PFSK-1 (cell line): ENCODE results near the gene FLRT3.

ENCODE experiments used
- FOXP2 ChIP-seq: optimal IDR thresholded peaks from 2 replicates; pipeline ENCODE3; 2011; ENCODE audit warnings: borderline replicate concordance, control low read depth, inconsistent platforms; ENCODE audit not compliant: insufficient read depth; ENCODE audit errors: extremely low read length, extremely low read depth
- POLR2AphosphoS5 ChIP-seq: IDR thresholded peaks from 2 replicates; pipeline ENCODE4 v1.6.1; 2012; ENCODE audit warnings: low read depth, mild to moderate bottlenecking, control low read depth, low read length, moderate library complexity
- SIN3A ChIP-seq: IDR thresholded peaks from 2 replicates; pipeline ENCODE4 v1.6.1; 2012; ENCODE audit warnings: mild to moderate bottlenecking, low read length, moderate library complexity, borderline replicate concordance; ENCODE audit not compliant: insufficient read depth
- TAF1 ChIP-seq: IDR thresholded peaks from 2 replicates; pipeline ENCODE4 v1.6.1; 2012; ENCODE audit warnings: low read length, control low read depth, borderline replicate concordance; ENCODE audit not compliant: insufficient read depth
- TF ChIP-seq, protein P1 (sequence below), 2 experiments: IDR thresholded peaks; 2 replicates each; pipeline versions ENCODE4 v1.6.1 to v1.8.0; 2011 to 2012; ENCODE audit warnings: low read depth in 2 of 2, low read length in 2 of 2, control low read depth in 1 of 2, inconsistent platforms in 1 of 2, mild to moderate bottlenecking in 1 of 2, moderate library complexity in 1 of 2; ENCODE audit not compliant: insufficient read depth in 1 of 2

FLRT3 gene

DNA sequence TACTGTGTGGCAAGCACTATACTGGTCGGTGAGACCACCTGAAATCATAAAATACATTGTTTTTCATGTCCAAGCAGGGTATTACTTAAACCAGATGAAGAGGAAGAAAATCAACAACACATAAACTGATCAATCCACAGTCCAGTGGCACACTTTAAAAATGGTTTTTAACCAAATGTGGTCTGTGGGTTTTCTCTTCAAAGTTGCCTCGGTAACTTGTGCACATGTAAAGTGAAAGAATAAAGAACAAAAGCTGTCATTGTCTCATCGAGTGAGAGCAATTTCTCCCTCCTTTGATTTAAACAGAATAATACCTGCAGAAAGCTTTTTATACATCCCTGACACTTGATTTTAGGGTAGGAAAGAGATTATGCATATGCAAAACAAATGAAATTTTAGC, 3.7 kb downstream of the FLRT3 start:
- no peak for TF ChIP-seq POLR2AphosphoS5
- TF ChIP-seq, protein P1, sequence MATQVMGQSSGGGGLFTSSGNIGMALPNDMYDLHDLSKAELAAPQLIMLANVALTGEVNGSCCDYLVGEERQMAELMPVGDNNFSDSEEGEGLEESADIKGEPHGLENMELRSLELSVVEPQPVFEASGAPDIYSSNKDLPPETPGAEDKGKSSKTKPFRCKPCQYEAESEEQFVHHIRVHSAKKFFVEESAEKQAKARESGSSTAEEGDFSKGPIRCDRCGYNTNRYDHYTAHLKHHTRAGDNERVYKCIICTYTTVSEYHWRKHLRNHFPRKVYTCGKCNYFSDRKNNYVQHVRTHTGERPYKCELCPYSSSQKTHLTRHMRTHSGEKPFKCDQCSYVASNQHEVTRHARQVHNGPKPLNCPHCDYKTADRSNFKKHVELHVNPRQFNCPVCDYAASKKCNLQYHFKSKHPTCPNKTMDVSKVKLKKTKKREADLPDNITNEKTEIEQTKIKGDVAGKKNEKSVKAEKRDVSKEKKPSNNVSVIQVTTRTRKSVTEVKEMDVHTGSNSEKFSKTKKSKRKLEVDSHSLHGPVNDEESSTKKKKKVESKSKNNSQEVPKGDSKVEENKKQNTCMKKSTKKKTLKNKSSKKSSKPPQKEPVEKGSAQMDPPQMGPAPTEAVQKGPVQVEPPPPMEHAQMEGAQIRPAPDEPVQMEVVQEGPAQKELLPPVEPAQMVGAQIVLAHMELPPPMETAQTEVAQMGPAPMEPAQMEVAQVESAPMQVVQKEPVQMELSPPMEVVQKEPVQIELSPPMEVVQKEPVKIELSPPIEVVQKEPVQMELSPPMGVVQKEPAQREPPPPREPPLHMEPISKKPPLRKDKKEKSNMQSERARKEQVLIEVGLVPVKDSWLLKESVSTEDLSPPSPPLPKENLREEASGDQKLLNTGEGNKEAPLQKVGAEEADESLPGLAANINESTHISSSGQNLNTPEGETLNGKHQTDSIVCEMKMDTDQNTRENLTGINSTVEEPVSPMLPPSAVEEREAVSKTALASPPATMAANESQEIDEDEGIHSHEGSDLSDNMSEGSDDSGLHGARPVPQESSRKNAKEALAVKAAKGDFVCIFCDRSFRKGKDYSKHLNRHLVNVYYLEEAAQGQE (IDR thresholded peaks at IDR 0.05; ENCODE audit: insufficient read depth in 1 of 2, low read depth in 2 of 2, low read length in 2 of 2): no peak
- no peak for TF ChIP-seq TAF1
- no peak for TF ChIP-seq SIN3A
- no peak for TF ChIP-seq FOXP2

GRCh38 chr20:14332866-14333265, 4.5 kb downstream of the FLRT3 start:
- TF ChIP-seq TAF1: no peak

GRCh38 chr20:14331646-14332045, 5.8 kb downstream of the FLRT3 start:
- TF ChIP-seq, protein P1 (IDR thresholded peaks at IDR 0.05; ENCODE audit: insufficient read depth in 1 of 2, low read depth in 2 of 2, low read length in 2 of 2): no peak

DNA sequence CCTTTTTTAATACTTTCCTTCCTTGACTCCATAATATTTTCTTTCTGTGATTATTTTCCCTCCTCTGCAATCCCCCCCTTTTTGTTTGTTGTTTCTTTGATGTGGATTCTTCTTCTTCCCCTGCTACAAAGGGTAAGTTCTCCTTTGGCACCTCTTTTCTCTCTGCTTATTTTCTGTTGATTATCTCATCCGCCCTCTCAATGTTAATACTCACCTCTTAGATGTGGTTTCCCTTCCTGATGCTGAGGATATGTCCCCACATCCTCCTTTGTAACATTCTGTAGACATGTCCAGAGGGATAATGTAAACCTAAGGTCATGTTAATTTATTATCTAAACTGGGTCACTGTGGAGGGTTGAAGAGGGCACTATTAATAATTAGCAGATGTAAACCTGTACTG, 17.7 kb downstream of the FLRT3 start:
- TF ChIP-seq TAF1 (no peak), SIN3A (no peak), FOXP2 (no peak), POLR2AphosphoS5 (no peak)
- TF ChIP-seq, protein P1 (IDR thresholded peaks at IDR 0.05; ENCODE audit: insufficient read depth in 1 of 2, low read depth in 2 of 2, low read length in 2 of 2): no peak

- TF ChIP-seq FOXP2: no peak
- no peak for TF ChIP-seq POLR2AphosphoS5
- TF ChIP-seq, protein P1 (IDR thresholded peaks at IDR 0.05; ENCODE audit: insufficient read depth in 1 of 2, low read depth in 2 of 2, low read length in 2 of 2): no peak
- no peak for TF ChIP-seq TAF1
Measured at GRCh38 chr20:14313341-14314020, 23.9 kb downstream of the FLRT3 start.

- TF ChIP-seq SIN3A (no peak), FOXP2 (no peak), POLR2AphosphoS5 (no peak), TAF1 (no peak)
- TF ChIP-seq, protein P1 (IDR thresholded peaks at IDR 0.05; ENCODE audit: insufficient read depth in 1 of 2, low read depth in 2 of 2, low read length in 2 of 2): no peak
Measured at GRCh38 chr20:14312001-14312400, 25.4 kb downstream of the FLRT3 start.
